HS-27A (cell line): ENCODE results near the gene STAB2.
"Not testable (repeated sequence)": the region's sequence is repeated elsewhere in the genome, so short reads cannot be mapped to it uniquely, and the experiment has no call there.

Experiments
- DNase-seq: peaks from one replicate; pipeline ENCODE4 v3.0.0-alpha.2; 2012; ENCODE audit warnings: low read depth, missing footprints

STAB2 gene

DNA sequence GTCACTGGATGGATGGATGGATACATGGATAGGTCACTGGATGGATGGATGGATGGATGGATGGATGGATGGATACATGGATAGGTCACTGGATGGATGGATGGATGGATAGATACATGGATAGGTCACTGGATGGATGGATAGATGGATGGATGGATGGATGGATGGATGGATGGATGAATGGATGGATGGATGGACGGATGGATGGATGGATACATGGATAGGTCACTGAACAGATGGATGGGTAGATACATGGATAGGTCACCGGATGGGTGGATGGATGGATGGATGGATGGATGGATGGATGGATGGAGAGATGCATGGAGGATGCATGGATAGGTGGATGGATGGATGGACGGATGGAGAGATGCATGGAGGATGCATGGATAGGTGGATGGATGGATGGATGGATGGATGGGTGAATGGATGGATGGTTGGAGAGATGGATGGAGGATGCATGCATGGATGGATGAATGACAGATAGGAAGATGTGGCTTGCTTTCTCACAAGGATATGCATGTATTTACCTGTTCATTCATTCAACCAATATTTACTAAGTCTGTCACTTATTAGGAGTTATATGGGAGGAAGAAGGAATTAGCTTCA lies 66.6 kb downstream of the STAB2 start:
- DNase-seq: not testable (repeated sequence)

DNA sequence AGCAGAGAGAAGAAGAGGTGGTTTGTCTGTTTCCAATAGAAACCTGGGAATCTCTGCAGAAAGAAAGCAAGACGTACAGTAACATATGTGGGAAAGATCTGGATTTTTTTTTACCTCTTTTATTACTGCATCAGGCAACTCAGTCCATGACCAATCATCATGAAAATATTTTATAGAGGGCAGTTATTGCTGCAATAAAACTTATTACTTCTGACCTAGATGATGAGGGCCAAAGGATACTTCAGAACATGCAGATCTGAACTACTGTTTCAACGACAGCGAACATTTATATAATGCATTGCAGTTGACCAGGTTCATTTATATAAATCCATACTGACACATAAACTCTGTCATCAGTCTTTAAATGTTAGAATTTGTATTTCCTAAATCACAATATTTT lies 67.7 kb downstream of the STAB2 start:
- no peak for DNase-seq

DNA sequence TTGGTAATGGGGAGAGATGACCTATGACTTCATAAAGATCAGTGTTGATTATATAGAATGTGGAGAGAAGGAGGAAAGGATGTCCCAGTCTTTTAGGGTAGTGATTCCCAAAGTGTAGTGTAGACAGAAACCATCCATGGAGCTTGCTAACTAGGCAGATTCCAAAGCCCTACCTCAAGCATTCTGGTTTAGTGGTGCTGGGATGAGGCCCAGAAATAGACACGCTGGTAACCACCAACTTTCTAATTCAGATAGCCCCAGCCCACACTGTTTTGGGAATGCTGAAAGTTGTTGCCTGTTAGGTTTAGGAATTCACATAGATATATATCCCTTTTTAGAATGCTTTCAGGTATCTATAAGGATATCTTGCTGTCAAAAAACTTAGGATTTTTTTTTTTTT lies 69.2 kb downstream of the STAB2 start:
- DNase-seq: no peak

DNA sequence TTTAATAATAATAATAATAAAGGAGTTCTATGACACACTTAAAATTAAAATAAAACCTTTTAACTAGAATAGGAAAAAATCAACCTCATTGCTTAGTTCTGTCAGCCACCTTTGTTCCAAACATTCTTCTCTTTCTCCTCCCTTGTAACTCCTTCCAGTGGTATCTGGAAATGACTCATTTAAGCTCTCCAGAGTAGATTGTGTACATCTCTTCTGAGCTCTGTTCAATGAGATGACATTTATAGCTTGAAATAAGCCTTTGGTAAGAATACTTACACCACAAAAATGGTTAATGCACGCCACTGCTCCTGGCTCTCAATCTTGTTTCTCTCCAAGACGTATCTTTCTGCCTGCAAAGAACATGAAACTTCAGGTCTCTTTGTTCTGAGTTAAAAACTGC lies 70.3 kb downstream of the STAB2 start:
- no peak for DNase-seq

DNA sequence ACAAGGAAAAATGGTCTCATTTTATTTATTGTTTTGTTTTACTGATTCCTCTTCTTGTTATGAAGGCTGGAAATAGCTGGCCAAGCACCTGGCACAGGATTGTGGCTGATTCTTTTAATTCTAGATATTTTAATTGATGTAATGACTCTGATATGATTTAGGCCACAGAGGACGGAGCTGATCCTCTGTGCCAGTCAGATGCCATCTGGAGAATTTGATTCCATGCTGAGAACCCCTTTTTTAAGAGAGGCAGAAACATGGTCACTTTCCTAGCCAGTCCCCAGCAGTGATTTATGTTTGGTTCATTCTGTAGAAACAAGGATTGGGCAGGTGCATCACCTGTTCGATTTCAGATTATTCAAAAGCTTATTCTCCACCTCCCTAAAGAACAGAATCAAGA lies 77.6 kb downstream of the STAB2 start:
- DNase-seq: no peak

DNA sequence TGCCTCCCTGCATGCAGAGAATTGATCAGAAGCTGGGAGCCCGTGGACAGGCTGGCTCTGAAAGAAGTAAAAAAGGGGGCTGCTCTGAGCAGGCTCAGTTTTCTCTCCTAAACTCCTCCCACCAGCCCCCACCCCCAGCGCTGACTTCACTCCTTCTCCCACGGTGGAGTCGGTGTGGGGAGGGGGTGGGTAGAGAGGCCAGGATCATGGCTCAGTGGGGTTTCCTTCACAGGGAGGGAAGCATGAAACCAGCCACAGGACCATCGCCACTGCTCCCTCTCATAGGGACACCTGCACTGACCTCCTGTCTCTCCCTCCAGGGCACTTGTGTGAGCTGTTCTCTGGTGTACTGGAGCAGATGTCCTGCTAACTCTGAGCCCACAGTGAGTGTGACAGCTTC lies 78.9 kb downstream of the STAB2 start:
- no peak for DNase-seq

DNA sequence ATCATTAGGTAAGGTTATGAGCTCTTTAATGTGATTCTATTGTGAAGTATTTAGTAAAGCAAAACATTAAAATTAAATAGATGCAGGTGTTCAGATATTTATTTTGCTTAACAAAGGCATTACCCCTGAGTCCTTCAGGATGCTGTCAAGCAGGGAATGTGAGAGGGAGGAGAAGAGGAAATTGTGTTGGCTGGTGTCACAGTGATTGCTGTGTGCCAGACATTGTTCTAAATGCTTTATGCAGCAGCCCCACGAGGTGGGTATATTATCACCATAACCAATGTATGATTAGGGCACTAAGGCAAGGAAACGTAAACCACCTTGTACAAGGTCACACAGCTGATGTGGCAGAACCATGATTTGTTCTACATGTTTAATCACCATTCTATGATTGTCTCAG lies 80.1 kb downstream of the STAB2 start:
- no peak for DNase-seq

DNA sequence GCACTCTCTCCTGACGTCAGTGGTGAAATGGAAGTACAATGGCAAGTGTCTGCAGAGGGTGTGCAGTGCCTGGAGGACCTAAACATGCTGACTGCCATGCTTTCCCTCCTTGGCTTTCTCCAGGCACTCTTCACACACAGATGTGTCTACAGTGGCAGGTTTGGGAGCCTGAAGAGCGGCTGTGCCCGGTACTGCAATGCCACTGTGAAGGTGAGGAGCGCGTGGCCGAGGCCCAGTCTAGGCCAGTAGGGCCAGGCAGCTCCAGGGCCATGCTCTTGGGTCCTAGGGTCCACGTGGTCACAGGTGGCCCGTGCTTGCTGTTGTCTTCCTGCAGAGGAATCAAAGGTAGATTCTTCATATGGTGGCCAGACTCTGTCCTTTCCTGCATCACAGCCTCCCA lies 81.4 kb downstream of the STAB2 start:
- DNase-seq: no peak

DNA sequence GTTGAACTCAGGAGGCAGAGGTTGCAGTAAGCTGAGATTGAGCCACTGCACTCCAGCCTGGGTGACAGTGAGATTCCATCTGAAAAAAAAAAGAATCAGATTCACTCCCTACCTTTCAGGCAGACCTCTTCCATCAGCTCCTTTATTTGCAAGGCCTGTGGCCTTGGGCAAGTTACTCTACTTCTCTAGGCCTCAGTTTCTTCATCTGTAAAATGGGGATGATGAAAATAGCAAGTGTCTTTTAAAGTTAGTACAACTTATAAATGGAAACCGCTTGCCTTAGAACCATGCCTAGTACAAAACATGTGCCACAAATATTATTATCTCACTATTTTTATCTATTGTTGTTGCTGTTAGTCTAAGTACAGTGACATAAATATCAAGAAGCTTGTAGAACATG lies 84.3 kb downstream of the STAB2 start:
- no peak for DNase-seq

DNA sequence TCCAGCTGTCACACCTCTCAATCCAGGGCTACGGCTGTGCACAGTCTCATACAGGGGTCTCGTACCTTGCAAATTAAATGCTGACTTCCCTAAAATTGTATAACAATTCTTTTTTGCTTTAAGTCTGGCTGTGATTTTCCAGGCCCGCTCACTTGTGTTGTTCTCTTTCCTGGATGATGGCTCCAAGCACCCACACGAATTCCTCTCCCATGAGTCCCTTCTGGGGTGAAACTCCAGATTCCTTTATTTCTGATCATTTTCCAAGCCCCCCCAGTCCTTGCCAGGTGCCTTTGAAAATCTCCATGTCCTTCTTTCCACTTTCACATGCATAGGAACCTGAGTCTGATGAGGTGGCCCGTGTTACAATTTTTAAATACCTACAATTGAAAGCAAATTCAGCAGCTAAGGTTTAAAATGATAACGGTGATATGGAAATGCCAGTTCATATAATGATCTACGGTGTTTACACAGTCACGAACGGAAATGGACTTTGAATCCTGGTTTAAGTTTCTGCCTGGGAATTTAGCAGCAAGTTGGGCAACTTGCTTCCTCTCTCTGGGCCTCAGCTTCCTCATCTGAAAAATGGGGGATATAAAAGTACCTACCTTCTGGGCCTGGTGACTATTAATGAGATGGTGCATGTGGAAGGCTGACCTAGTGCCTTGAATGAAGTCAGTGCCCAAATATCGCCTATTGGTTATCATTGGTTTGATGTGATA lies 85.5 kb downstream of the STAB2 start:
- DNase-seq: no peak

DNA sequence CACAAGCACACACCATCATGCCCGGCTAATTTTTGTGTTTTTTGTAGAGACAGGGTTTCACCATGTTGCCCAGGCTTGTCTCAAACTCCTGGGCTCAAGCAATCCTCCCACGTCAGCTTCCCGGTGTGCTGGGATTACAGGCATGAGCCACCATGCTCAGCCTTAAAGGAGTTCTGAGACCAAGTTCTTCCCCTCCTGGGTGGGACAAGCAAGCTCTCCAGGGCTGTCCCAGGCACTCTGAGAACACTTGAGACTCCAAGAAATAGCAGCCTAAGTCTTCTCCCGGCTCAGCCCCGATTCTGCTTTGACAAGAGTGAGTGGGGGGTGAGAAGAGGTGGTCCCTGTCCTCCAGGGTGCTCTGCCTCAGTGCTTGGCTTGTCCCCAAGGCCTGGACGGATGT lies 86.4 kb downstream of the STAB2 start:
- DNase-seq: no peak

DNA sequence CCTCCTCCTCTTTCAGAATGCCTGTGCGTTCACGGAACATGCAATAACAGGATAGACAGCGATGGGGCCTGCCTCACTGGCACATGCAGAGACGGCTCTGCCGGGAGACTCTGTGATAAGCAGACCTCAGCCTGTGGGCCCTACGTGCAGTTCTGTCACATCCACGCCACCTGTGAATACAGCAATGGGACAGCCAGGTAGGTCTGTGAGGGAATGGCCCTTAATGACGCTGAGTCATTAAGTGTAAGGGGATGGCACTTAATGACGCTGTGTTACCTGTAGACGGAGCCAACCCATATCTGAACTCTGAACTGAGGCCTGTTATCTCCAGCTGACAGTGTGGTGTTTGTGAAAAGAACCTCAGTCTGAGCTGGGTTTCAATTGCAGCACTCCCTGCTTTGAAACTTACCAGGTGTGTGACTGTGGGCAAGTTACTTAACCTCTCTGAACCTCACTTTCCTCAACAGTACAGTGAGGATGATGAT lies 86.9 kb downstream of the STAB2 start:
- no peak for DNase-seq

DNA sequence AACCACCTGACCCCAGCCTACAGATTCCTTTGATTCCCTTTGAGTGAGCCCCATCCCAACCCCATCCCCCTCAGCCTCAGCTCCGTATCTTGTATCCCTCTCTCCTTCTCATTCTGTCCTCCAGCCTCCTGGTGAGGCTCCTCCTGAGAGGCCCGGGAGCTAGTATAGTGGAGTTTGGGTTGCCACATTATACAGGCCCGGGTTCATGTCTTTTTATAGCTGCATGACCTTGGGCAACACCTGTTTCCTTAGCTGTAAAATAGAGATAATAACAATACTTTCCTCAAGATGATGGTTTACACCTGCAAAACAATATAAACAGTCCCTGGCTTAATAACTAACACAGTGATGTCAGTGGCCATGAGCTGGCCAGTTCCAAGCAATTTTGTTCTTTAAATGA lies 89.8 kb downstream of the STAB2 start:
- no peak for DNase-seq

DNA sequence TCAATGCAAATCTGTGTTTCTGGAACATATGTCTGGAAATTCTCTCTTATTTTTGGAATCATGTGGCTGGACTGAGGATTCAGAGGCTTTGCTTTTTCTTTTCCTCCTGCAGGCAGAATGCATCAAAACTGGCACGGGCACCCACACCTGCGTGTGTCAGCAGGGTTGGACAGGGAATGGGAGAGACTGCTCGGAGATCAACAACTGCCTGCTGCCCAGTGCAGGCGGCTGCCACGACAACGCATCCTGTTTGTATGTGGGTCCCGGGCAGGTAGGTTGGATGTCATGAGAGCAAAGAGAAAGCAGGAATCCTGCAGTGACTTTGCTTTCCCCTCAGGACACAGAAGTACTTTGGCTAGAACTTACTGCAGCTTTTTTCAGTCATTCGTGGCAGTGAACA lies 90.3 kb downstream of the STAB2 start:
- no peak for DNase-seq

DNA sequence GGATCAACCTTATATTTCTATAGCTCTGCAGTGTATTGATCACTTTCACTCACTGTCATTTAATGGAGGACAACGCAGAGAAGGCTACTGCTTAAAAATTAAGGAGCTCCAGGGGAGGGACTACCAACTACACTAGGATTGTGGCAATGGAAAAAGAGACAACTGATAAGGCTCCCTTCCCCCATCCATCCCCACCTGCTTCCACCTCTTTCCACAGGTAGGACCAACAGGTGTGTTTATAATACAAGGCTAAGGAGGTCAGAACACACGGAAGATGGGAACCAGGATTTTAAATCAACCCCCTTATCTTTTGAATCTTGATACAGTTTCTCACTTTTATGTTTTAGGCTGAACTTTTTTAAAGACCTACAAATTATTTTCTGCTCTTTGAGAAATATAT lies 90.8 kb downstream of the STAB2 start:
- no peak for DNase-seq

DNA sequence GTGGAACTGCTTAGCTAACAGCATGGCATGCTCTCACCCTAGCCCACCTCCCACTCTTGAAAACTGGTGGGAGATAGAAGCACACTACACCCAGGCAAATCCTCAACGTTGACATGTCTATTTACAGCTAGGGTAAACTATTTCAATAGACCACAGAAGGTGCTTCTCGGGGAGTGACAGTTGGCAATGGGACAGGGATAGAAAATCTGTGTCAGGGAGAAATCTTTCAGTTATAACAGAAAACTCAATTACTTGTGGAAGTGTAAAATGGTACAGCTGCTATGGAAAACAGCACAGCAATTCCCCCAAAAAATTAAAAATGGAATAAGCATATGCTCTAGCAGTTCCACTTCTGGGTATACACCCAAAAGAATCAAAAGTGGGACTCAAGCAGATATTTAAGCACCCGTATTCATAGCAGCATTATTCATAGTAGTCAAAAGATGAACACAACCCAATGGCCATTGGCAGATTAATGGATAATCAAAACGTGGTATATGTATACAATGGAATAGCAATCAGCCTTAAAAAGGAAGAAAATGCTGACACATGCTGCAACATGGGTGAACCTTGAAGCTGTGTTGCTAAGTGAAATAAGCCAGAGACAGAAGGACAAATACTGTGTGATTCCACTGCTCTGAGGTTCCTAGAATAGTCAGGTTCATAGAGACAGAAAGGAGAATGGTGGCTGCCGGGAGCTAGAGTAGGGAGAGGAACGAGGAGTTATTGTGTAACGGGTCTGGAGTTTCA lies 92.5 kb downstream of the STAB2 start:
- no peak for DNase-seq

DNA sequence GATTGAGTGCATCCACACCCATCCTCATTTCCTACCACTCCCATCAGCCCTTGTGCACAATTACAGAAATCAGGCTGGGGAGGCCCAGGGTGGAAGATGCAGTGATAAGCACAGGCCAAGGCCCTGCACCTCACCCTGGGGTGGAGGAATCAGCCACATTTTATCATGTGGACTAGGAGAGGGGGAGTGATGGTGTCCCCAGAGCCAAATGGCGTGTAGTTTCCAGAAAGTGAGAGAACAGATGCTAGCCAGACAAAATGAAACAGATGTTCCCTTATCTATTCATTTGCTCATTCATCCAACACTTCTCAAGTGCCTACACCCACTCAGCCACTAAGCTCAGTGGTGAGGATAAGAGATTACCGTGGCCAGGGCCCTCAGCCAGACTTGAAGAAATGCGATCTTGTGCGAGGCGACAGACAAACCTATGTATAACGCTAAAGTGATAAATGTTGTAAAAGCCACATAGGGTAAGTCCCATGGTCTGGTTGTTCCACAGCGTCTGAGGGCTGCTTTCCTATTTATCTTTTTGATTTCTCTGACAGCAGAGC lies 93.6 kb downstream of the STAB2 start:
- DNase-seq: no peak

DNA sequence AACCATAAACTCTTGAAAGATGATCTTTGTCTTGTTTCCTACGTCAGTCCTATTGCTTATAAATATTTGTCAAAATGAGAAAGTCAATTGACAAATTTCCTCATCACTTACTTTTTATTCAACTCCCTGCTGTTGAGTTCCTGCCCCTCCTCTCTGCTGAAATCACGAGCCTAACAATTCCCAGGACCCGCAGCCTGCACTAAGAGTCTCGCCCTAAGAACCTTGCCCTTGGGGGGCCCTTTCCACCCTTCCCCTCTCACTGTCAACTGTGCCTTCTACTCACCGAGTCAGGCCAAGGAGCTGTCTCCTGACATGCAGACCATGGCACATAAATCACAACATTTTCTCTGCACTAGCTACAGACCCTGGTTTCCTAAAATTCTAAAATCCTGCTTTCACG lies 99.0 kb downstream of the STAB2 start:
- DNase-seq: no peak

DNA sequence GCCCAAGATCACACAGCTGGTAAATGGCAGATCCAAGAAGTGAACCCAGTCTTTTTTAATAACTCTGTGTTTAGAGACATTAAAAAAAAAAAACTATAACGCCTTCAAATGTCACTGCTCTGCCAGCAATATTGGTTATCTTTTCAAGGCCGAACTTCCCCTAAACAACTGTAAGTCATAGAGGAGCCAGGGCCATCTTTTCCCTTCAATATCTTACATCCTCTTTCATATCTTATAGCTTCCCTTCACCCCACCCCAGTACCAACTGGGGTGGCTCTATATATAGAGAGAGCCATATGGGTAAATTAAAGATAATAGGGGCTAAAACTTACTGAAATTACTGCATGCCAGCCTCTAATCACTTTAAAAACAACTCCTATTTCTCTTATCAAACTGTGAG lies 100.2 kb downstream of the STAB2 start:
- no peak for DNase-seq

DNA sequence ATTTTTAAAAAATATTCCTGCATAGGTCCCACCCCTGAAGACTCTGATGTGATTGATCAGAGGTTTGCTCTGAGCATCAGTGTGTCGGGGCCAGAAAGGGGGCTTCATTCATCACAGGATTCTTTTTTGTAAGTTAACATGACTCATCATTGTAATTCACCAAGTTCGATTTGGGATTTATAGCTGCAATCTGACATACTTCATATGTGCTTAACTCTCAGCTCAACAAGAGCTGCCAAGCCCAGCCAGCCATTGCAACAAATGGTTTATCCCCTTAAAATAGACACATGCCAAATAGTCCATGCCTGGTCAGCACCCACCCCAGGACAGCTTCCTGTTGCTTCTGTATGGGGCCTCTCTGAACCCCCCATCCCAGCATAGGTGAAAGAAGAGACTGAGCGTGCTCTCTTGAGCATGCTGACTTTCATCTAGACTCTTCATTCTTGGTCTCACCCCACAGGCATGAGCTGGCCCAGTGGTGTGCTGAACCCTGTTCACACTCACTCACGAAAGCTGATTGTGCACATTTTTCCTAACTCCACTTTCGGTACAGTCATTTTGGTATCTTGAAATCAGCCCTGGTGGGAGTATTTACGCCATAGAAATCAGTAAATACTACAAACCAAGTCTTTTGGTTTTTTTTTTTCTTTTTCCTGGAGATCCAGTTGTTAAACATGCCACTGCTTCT lies 101.4 kb downstream of the STAB2 start:
- DNase-seq: no peak

DNA sequence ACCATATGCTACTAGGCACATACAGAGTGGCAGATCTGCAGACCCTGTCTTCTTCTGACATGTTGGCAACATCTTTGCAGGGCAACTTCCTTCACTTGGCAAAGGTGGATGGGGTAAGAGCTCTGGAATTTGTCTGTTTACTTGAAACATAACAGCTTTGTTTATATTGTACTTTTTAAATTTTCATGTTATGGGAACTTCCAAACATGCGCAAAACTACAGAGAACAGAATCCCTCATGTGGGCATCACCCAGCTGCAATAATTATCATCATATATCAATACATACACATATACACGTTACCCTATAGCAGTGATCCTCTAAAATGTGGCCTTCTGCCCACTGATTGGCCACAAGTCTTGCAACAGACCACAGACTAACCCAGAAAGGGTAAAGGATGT lies 103.4 kb downstream of the STAB2 start:
- DNase-seq: no peak

DNA sequence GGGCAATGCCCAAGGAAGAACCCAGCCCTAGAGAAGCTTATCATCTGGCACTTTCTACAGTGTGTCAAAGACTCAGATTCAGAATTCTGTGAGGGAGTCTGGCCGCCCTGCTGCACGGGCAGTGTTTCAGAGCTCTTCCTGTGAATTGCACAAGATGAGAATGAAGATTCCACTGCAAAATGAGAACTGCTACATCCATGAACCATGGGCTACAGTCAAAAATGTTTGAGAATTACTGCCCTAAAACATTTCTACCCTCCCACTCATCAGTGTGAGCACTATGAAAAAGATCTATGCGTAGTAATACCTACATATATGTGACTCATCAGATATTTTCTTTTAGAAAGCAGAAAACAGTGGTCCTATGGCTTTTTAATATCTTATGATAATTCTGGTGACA lies 104.0 kb downstream of the STAB2 start:
- DNase-seq: no peak
